ENCODE data around the gene REEP2. TPM values are rescaled to one million over a fixed set of nuclear protein-coding genes. Genes with fewer than 3 reads are reported as not detected.

REEP2 gene
- total and polyA plus RNA-seq, 2 experiments from 2014 or later, result 20.5 to 29.8 TPM

GRCh38 chr5:138450971-138451370 lies 12.1 kb downstream of the REEP2 start:
- H2AFZ ChIP-seq, result no peak overlapping the region
- no peak overlapping the region for H3K4me3 Mint-ChIP-seq
- DNase-seq (ENCODE audit: low spot score) (no peak), ATAC-seq (no peak)
- no peak for TF ChIP-seq EZH2phosphoT487 (IDR thresholded peaks at IDR 0.05; ENCODE audit: unreplicated experiment)
- no peak for TF ChIP-seq NANOG (IDR thresholded peaks at IDR 0.05; ENCODE audit: borderline replicate concordance)
- no peak for TF ChIP-seq ETS1 (IDR thresholded peaks at IDR 0.05)
- no peak for TF ChIP-seq JUNB (IDR thresholded peaks at IDR 0.05; ENCODE audit: unreplicated experiment)
- TF ChIP-seq, protein P1, sequence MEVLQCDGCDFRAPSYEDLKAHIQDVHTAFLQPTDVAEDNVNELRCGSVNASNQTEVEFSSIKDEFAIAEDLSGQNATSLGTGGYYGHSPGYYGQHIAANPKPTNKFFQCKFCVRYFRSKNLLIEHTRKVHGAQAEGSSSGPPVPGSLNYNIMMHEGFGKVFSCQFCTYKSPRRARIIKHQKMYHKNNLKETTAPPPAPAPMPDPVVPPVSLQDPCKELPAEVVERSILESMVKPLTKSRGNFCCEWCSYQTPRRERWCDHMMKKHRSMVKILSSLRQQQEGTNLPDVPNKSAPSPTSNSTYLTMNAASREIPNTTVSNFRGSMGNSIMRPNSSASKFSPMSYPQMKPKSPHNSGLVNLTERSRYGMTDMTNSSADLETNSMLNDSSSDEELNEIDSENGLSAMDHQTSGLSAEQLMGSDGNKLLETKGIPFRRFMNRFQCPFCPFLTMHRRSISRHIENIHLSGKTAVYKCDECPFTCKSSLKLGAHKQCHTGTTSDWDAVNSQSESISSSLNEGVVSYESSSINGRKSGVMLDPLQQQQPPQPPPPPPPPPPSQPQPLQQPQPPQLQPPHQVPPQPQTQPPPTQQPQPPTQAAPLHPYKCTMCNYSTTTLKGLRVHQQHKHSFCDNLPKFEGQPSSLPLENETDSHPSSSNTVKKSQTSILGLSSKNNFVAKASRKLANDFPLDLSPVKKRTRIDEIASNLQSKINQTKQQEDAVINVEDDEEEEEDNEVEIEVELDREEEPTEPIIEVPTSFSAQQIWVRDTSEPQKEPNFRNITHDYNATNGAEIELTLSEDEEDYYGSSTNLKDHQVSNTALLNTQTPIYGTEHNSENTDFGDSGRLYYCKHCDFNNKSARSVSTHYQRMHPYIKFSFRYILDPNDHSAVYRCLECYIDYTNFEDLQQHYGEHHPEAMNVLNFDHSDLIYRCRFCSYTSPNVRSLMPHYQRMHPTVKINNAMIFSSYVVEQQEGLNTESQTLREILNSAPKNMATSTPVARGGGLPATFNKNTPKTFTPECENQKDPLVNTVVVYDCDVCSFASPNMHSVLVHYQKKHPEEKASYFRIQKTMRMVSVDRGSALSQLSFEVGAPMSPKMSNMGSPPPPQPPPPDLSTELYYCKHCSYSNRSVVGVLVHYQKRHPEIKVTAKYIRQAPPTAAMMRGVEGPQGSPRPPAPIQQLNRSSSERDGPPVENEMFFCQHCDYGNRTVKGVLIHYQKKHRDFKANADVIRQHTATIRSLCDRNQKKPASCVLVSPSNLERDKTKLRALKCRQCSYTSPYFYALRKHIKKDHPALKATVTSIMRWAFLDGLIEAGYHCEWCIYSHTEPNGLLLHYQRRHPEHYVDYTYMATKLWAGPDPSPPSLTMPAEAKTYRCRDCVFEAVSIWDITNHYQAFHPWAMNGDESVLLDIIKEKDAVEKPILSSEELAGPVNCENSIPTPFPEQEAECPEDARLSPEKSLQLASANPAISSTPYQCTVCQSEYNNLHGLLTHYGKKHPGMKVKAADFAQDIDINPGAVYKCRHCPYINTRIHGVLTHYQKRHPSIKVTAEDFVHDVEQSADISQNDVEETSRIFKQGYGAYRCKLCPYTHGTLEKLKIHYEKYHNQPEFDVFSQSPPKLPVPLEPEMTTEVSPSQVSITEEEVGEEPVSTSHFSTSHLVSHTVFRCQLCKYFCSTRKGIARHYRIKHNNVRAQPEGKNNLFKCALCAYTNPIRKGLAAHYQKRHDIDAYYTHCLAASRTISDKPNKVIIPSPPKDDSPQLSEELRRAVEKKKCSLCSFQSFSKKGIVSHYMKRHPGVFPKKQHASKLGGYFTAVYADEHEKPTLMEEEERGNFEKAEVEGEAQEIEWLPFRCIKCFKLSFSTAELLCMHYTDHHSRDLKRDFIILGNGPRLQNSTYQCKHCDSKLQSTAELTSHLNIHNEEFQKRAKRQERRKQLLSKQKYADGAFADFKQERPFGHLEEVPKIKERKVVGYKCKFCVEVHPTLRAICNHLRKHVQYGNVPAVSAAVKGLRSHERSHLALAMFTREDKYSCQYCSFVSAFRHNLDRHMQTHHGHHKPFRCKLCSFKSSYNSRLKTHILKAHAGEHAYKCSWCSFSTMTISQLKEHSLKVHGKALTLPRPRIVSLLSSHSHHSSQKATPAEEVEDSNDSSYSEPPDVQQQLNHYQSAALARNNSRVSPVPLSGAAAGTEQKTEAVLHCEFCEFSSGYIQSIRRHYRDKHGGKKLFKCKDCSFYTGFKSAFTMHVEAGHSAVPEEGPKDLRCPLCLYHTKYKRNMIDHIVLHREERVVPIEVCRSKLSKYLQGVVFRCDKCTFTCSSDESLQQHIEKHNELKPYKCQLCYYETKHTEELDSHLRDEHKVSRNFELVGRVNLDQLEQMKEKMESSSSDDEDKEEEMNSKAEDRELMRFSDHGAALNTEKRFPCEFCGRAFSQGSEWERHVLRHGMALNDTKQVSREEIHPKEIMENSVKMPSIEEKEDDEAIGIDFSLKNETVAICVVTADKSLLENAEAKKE (CRISPR knock-in tag; IDR thresholded peaks at IDR 0.05), result no peak
- no peak for TF ChIP-seq ZNF331 (CRISPR knock-in tag; IDR thresholded peaks at IDR 0.05; ENCODE audit: low read depth)
- TF ChIP-seq CTCF (conservative IDR thresholded peaks at IDR 0.05; ENCODE audit: low read depth in 2 of 2), result no peak
- TF ChIP-seq POLR2AphosphoS5 (IDR thresholded peaks at IDR 0.05; ENCODE audit: low read depth), result no peak
- no peak for TF ChIP-seq REST (IDR thresholded peaks at IDR 0.05; ENCODE audit: unreplicated experiment)
- TF ChIP-seq CREB1 (CRISPR knock-in tag; IDR thresholded peaks at IDR 0.05; ENCODE audit: low read depth), result no peak
- TF ChIP-seq STAT1 (IDR thresholded peaks at IDR 0.05; ENCODE audit: unreplicated experiment), result no peak
- no peaks in the 10 kb centered on the region for H4K20me1 ChIP-seq (replicated peaks; ENCODE audit: insufficient read depth)
- H3K4me3 ChIP-seq, result no peak overlapping the region
- H3K9me2 ChIP-seq (ENCODE audit: insufficient read depth), result no peaks in the 10 kb centered on the region
- no peaks in the 10 kb centered on the region for H3K36me3 Mint-ChIP-seq (ENCODE audit: low read depth)
- H3K4me1 Mint-ChIP-seq, result peaks cover 34% of the 10 kb centered on the region
- H3K27me3 ChIP-seq (ENCODE audit: insufficient read depth), result no peaks in the 10 kb centered on the region
- H3K4me1 ChIP-seq (ENCODE audit: insufficient read depth), result peaks cover 5% of the 10 kb centered on the region; the same call in 1 of the 2 replicates
- no peak overlapping the region for H3K27ac ChIP-seq (ENCODE audit: low read depth)
- H3K27me3 Mint-ChIP-seq (ENCODE audit: insufficient read depth, low read depth, poor library complexity), result peaks cover 23% of the 10 kb centered on the region
- H3K9me3 Mint-ChIP-seq, result no peaks in the 10 kb centered on the region
- no peak overlapping the region for H3K4me2 ChIP-seq
- no peaks in the 10 kb centered on the region for H3K79me2 ChIP-seq (replicated peaks; ENCODE audit: insufficient read depth)
- no peak overlapping the region for H3K27ac Mint-ChIP-seq
- no peaks in the 10 kb centered on the region for H3F3A ChIP-seq (replicated peaks; ENCODE audit: low read depth)
- H3K36me3 ChIP-seq (ENCODE audit: insufficient read depth), result no peaks in the 10 kb centered on the region

Data from GM23338 (cell line).